HEK293T (cell line): ENCODE results near the gene CCL4L2.
"Not testable (repeated sequence)": the region's sequence is repeated elsewhere in the genome, so short reads cannot be mapped to it uniquely, and the experiment has no call there.

Source experiments
- CTCF ChIA-PET: fragments of 350-600 bp; formaldehyde crosslinking; extraction: SDS; loops from one replicate; lab custom pipeline; 2021; ENCODE audit warnings: antibody characterized with exemption, inconsistent platforms; lab: Yijun Ruan, JAX
- POLR2A ChIA-PET: fragments of 350-600 bp; formaldehyde crosslinking; extraction: SDS; loops from one replicate; lab custom pipeline; 2020; ENCODE audit warnings: antibody characterized with exemption, inconsistent platforms; lab: Yijun Ruan, JAX
- DNase-seq: peaks from one replicate; pipeline ENCODE4 v3.0.0; 2012; ENCODE audit warnings: mixed read lengths; ENCODE audit errors: extremely low spot score
- ARNT ChIP-seq: fragments of 450-650 bp; IDR thresholded peaks from 2 replicates; pipeline ENCODE4 v1.6.1; 2017; ENCODE audit warnings: mild to moderate bottlenecking
- BHLHE40 ChIP-seq: fragments of 450-650 bp; IDR thresholded peaks from 2 replicates; pipeline ENCODE4 v1.6.1; 2016; ENCODE audit warnings: mild to moderate bottlenecking, moderate library complexity, borderline replicate concordance
- CTBP1 ChIP-seq: fragments of 450-650 bp; IDR thresholded peaks from 2 replicates; pipeline ENCODE4 v1.6.1; 2016; ENCODE audit warnings: borderline replicate concordance
- ELF4 ChIP-seq: fragments of 450-650 bp; IDR thresholded peaks from 2 replicates; pipeline ENCODE4 v1.6.1; 2017; ENCODE audit warnings: antibody characterized with exemption
- FOXA1 ChIP-seq: fragments of 450-650 bp; IDR thresholded peaks from 2 replicates; pipeline ENCODE4 v1.6.1; 2016; ENCODE audit warnings: mild to moderate bottlenecking
- FOXK2 ChIP-seq: fragments of 450-650 bp; IDR thresholded peaks from 2 replicates; pipeline ENCODE4 v1.6.1; 2016; ENCODE audit warnings: mild to moderate bottlenecking
- FOXM1 ChIP-seq: fragments of 450-650 bp; IDR thresholded peaks from 2 replicates; pipeline ENCODE4 v1.6.1; 2017; ENCODE audit warnings: mild to moderate bottlenecking, borderline replicate concordance
- HDGF ChIP-seq: fragments of 450-650 bp; IDR thresholded peaks from 2 replicates; pipeline ENCODE4 v1.6.1; 2017; ENCODE audit warnings: antibody characterized with exemption, borderline replicate concordance
- L3MBTL2 ChIP-seq: fragments of 450-650 bp; conservative IDR thresholded peaks from 2 replicates; pipeline ENCODE4 v1.6.1; 2016; ENCODE audit warnings: mild to moderate bottlenecking
- LEF1 ChIP-seq: fragments of 450-650 bp; IDR thresholded peaks from 2 replicates; pipeline ENCODE4 v1.6.1; 2017; ENCODE audit warnings: mild to moderate bottlenecking, borderline replicate concordance
- NFRKB ChIP-seq: fragments of 450-650 bp; IDR thresholded peaks from 2 replicates; pipeline ENCODE4 v1.6.1; 2016; ENCODE audit warnings: mild to moderate bottlenecking, moderate library complexity
- PKNOX1 ChIP-seq: fragments of 450-650 bp; IDR thresholded peaks from 2 replicates; pipeline ENCODE4 v1.6.1; 2016
- SP1 ChIP-seq: fragments of 450-650 bp; IDR thresholded peaks from 2 replicates; pipeline ENCODE4 v1.6.1; 2017
- SUZ12 ChIP-seq: fragments of 450-650 bp; IDR thresholded peaks from 2 replicates; pipeline ENCODE4 v1.6.1; 2016; ENCODE audit warnings: mild to moderate bottlenecking
- TARDBP ChIP-seq: fragments of 450-650 bp; IDR thresholded peaks from 2 replicates; pipeline ENCODE4 v1.6.1; 2016
- ZNF384 ChIP-seq: fragments of 450-650 bp; IDR thresholded peaks from 2 replicates; pipeline ENCODE4 v1.6.1; 2016

The CCL4L2 gene

GRCh38 chr17:36210439-36211211 is at the start of gene CCL4L2:
CCL4L2 (plus strand) TSS chr17:36211063.
- CTCF ChIA-PET, POLR2A ChIA-PET, DNase-seq: not testable (repeated sequence)

GRCh38 chr17:36168836-36169235 is 42.0 kb upstream of the CCL4L2 start:
- CTCF ChIA-PET, POLR2A ChIA-PET: not testable (repeated sequence)

GRCh38 chr17:36176536-36176935 is 34.3 kb upstream of the CCL4L2 start, which contains the start of gene TBC1D3B:
TBC1D3B (minus strand) TSS chr17:36176636; CDS start chr17:36175050, 1,586 bp downstream.
- CTCF ChIA-PET, DNase-seq, POLR2A ChIA-PET: not testable (repeated sequence)

More at GRCh38 chr17:36168836-36169235, 42.0 kb upstream of the CCL4L2 start:
- DNase-seq, result not testable (repeated sequence)

- POLR2A ChIA-PET, DNase-seq, CTCF ChIA-PET: not testable (repeated sequence)
These were observed 29.3 kb upstream of the CCL4L2 start for GRCh38 chr17:36181446-36182175.

GRCh38 chr17:36182176-36183000 is 28.5 kb upstream of the CCL4L2 start:
- POLR2A ChIA-PET, result no interaction called here
- no peak for DNase-seq
- CTCF ChIA-PET, result no interaction called here
- TF ChIP-seq ZNF384 (no peak), NFRKB (no peak), L3MBTL2 (no peak), CTBP1 (no peak), FOXK2 (no peak), ELF4 (no peak), SUZ12 (no peak), LEF1 (no peak), HDGF (no peak), FOXM1 (no peak), TARDBP (no peak), BHLHE40 (no peak), FOXA1 (no peak)

- ChIA-PET CTCF (no interaction called here), POLR2A (no interaction called here)
- DNase-seq, result no peak
- TF ChIP-seq SP1 (no peak), FOXK2 (no peak), NFRKB (no peak)
These were observed 27.6 kb upstream of the CCL4L2 start for GRCh38 chr17:36183001-36183971.

- ChIA-PET POLR2A (interaction anchor here (1.1 kb wide), 1 partner anchor 74 kb away, joined by 6 read pairs; no protein-coding TSS in a partner anchor), CTCF (interaction anchor here (0.5 kb wide), 1 partner anchor 217 kb away, joined by 3 read pairs; no protein-coding TSS in a partner anchor)
- TF ChIP-seq ZNF384 (no peak), BHLHE40 (no peak), ELF4 (no peak), PKNOX1 (no peak), L3MBTL2 (no peak), HDGF (no peak), FOXM1 (no peak), NFRKB (no peak), TARDBP (no peak), CTBP1 (no peak), ARNT (no peak), FOXK2 (no peak), SP1 (no peak), FOXA1 (no peak), SUZ12 (no peak)
- DNase-seq, result no peak
These were observed 26.7 kb upstream of the CCL4L2 start for GRCh38 chr17:36184023-36184765.
